ENCODE measurements around the gene TACR1. TPM values are rescaled to one million over a fixed set of nuclear protein-coding genes. Genes with fewer than 3 reads are reported as not detected.
A peak's percentile ranks its signal among the peaks of the same experiment; 100 is the strongest.
"Not testable (repeated sequence)": the region's sequence is repeated elsewhere in the genome, so short reads cannot be mapped to it uniquely, and the experiment has no call there.

Gene TACR1
- polyA plus RNA-seq, 1 donor: 1.0 TPM

DNA sequence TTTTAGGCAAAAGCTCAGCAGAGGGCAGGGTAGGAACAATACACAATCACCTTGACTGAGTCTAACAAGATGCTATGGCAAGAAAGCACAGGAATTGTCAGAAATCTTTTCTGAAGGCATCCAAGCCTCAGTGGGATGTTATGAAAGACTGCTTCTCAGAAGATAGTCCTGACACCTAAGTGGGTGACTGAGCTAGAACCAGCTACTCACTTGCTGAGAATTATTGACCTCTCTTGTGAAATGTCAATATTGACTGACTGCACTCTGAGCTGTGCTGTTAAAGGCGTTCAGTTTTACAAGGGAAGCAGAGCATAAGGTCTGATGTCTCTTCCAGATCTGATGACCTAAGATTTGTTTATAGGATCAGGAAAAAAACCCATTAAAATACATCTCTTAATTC, 46.1 kb downstream of the TACR1 start:
- Histone ChIP-seq H3K36me3 (ENCODE audit: control insufficient read depth, insufficient read depth, low read length) (no peaks in the 10 kb centered on the region), H3K27me3 (ENCODE audit: control insufficient read depth, insufficient read depth, low read length) (no peaks in the 10 kb centered on the region), H3K4me3 (ENCODE audit: low read length) (no peak overlapping the region), H3K27ac (ENCODE audit: low read length) (no peak overlapping the region), H3K9me3 (ENCODE audit: control insufficient read depth, low read depth, low read length) (no peaks in the 10 kb centered on the region), H3K4me1 (ENCODE audit: control insufficient read depth, insufficient read depth, low read length) (peaks cover 10% of the 10 kb centered on the region)
- DNase-seq: peak; percentile 27 to 56
- WGBS (ENCODE audit: insufficient coverage, low lambda C conversion rate): 20% methylated on average over 1 of the region's 1 CpG

- H3K4me3 ChIP-seq (ENCODE audit: low read length); H3K27me3 ChIP-seq (ENCODE audit: control insufficient read depth, insufficient read depth, low read length); H3K27ac ChIP-seq (ENCODE audit: low read length); H3K36me3 ChIP-seq (ENCODE audit: control insufficient read depth, insufficient read depth, low read length); H3K9me3 ChIP-seq (ENCODE audit: control insufficient read depth, low read depth, low read length); DNase-seq: not testable (repeated sequence)
- peaks cover 10% of the 10 kb centered on the region for H3K4me1 ChIP-seq (ENCODE audit: control insufficient read depth, insufficient read depth, low read length)
- WGBS (ENCODE audit: insufficient coverage, low lambda C conversion rate): no CpG with 5 or more reads among the region's 3 CpGs
Observed at GRCh38 chr2:75152243-75152642, 47.1 kb downstream of the TACR1 start.

DNA sequence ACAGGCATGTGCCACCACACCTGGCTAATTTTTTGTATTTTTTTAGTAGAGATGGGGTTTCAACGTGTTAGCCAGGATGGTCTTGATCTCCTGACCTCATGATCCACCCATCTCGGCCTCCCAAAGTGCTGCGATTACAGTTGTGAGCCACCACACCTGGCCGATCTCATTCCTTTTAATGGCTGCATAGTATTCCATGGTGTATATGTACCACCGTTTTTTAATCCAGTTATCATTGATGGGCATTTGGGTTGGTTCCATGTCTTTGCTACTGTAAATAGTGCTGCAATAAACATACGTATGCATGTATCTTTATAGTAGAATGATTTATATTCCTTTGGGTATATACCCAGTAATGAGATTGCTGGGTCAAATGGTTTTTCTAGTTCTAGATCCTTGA, 51.4 kb downstream of the TACR1 start:
- not testable (repeated sequence) for H3K27me3 ChIP-seq (ENCODE audit: control insufficient read depth, insufficient read depth, low read length); H3K4me3 ChIP-seq (ENCODE audit: low read length); H3K4me1 ChIP-seq (ENCODE audit: control insufficient read depth, insufficient read depth, low read length); DNase-seq; H3K27ac ChIP-seq (ENCODE audit: low read length); H3K9me3 ChIP-seq (ENCODE audit: control insufficient read depth, low read depth, low read length); H3K36me3 ChIP-seq (ENCODE audit: control insufficient read depth, insufficient read depth, low read length)
- whole genome bisulfite sequencing (ENCODE audit: insufficient coverage, low lambda C conversion rate): no CpG with 5 or more reads among the region's 6 CpGs

DNA sequence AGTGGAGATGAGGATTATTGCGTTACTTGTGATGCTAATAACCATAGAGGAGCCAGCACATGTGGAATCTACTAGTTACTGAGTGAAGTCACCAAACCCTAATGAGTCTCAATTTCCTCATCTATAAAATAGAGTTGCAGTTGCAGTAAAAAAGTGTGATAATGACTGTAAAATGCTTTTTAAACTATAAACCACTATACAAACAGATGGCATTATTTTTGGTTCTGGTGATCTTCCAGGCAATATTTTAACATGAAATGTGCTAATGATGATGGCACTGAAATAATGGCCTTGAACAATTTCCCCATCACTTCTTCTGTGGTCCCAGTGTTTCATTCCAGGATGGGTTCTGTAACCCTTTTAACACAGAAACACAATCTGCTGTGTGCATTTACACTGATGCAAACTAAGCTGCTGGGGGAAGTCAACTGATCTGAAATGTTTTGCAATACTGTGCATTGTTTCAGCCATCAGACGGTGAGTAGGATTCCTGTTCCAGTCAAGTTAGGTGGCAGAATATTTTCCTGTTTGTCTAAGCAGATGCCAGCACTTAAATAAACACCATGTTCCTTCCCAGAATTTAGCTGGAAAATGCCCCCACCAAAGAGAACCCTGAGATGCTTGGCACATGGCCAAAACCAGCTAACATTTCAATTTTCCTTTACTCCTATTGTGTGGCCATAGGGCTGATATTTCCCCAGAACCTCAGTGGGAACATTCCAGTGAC, 52.6 kb downstream of the TACR1 start:
- Histone ChIP-seq H3K27ac (ENCODE audit: low read length) (no peak overlapping the region), H3K36me3 (ENCODE audit: control insufficient read depth, insufficient read depth, low read length) (no peaks in the 10 kb centered on the region), H3K27me3 (ENCODE audit: control insufficient read depth, insufficient read depth, low read length) (no peaks in the 10 kb centered on the region), H3K4me1 (ENCODE audit: control insufficient read depth, insufficient read depth, low read length) (no peaks in the 10 kb centered on the region), H3K4me3 (ENCODE audit: low read length) (no peak overlapping the region), H3K9me3 (ENCODE audit: control insufficient read depth, low read depth, low read length) (no peaks in the 10 kb centered on the region)
- no peak for DNase-seq
- no CpG with 5 or more reads among the region's 2 CpGs for WGBS (ENCODE audit: insufficient coverage, low lambda C conversion rate)

- H3K27ac ChIP-seq (ENCODE audit: low read length); H3K9me3 ChIP-seq (ENCODE audit: control insufficient read depth, low read depth, low read length); H3K27me3 ChIP-seq (ENCODE audit: control insufficient read depth, insufficient read depth, low read length); H3K4me3 ChIP-seq (ENCODE audit: low read length); H3K4me1 ChIP-seq (ENCODE audit: control insufficient read depth, insufficient read depth, low read length); DNase-seq; H3K36me3 ChIP-seq (ENCODE audit: control insufficient read depth, insufficient read depth, low read length): not testable (repeated sequence)
- no CpG with 5 or more reads among the region's 4 CpGs for WGBS (ENCODE audit: insufficient coverage, low lambda C conversion rate)
Observed at GRCh38 chr2:75146221-75146605, 53.1 kb downstream of the TACR1 start.

GRCh38 chr2:75142081-75142480, 57.2 kb downstream of the TACR1 start:
- H3K4me3 ChIP-seq (ENCODE audit: low read length): no peak overlapping the region
- H3K36me3 ChIP-seq (ENCODE audit: control insufficient read depth, insufficient read depth, low read length): no peaks in the 10 kb centered on the region
- no CpG with 5 or more reads among the region's 3 CpGs for WGBS (ENCODE audit: insufficient coverage, low lambda C conversion rate)
- H3K27ac ChIP-seq (ENCODE audit: low read length): no peak overlapping the region
- DNase-seq: no peak
- H3K4me1 ChIP-seq (ENCODE audit: control insufficient read depth, insufficient read depth, low read length): no peaks in the 10 kb centered on the region
- H3K27me3 ChIP-seq (ENCODE audit: control insufficient read depth, insufficient read depth, low read length): no peaks in the 10 kb centered on the region
- no peaks in the 10 kb centered on the region for H3K9me3 ChIP-seq (ENCODE audit: control insufficient read depth, low read depth, low read length)

GRCh38 chr2:75140288-75140687, 59.0 kb downstream of the TACR1 start:
- H3K27ac ChIP-seq (ENCODE audit: low read length): no peak overlapping the region
- no peaks in the 10 kb centered on the region for H3K9me3 ChIP-seq (ENCODE audit: control insufficient read depth, low read depth, low read length)
- H3K27me3 ChIP-seq (ENCODE audit: control insufficient read depth, insufficient read depth, low read length): no peaks in the 10 kb centered on the region
- H3K4me3 ChIP-seq (ENCODE audit: low read length): no peak overlapping the region
- H3K4me1 ChIP-seq (ENCODE audit: control insufficient read depth, insufficient read depth, low read length): no peaks in the 10 kb centered on the region
- no peaks in the 10 kb centered on the region for H3K36me3 ChIP-seq (ENCODE audit: control insufficient read depth, insufficient read depth, low read length)
- DNase-seq: no peak
- WGBS (ENCODE audit: insufficient coverage, low lambda C conversion rate): no CpG with 5 or more reads among the region's 1 CpG

GRCh38 chr2:75139171-75139570, 60.1 kb downstream of the TACR1 start:
- no peak overlapping the region for H3K4me3 ChIP-seq (ENCODE audit: low read length)
- no peaks in the 10 kb centered on the region for H3K4me1 ChIP-seq (ENCODE audit: control insufficient read depth, insufficient read depth, low read length)
- H3K27me3 ChIP-seq (ENCODE audit: control insufficient read depth, insufficient read depth, low read length): no peaks in the 10 kb centered on the region
- WGBS (ENCODE audit: insufficient coverage, low lambda C conversion rate): no CpG with 5 or more reads among the region's 3 CpGs
- DNase-seq: no peak
- no peaks in the 10 kb centered on the region for H3K36me3 ChIP-seq (ENCODE audit: control insufficient read depth, insufficient read depth, low read length)
- no peak overlapping the region for H3K27ac ChIP-seq (ENCODE audit: low read length)
- H3K9me3 ChIP-seq (ENCODE audit: control insufficient read depth, low read depth, low read length): no peaks in the 10 kb centered on the region

- Histone ChIP-seq H3K36me3 (ENCODE audit: control insufficient read depth, insufficient read depth, low read length) (no peaks in the 10 kb centered on the region), H3K4me1 (ENCODE audit: control insufficient read depth, insufficient read depth, low read length) (no peaks in the 10 kb centered on the region), H3K27ac (ENCODE audit: low read length) (no peak overlapping the region), H3K9me3 (ENCODE audit: control insufficient read depth, low read depth, low read length) (no peaks in the 10 kb centered on the region), H3K4me3 (ENCODE audit: low read length) (no peak overlapping the region), H3K27me3 (ENCODE audit: control insufficient read depth, insufficient read depth, low read length) (no peaks in the 10 kb centered on the region)
- WGBS (ENCODE audit: insufficient coverage, low lambda C conversion rate): no CpG with 5 or more reads among the region's 1 CpG
- no peak for DNase-seq
Observed at GRCh38 chr2:75138528-75138927, 60.8 kb downstream of the TACR1 start.

DNA sequence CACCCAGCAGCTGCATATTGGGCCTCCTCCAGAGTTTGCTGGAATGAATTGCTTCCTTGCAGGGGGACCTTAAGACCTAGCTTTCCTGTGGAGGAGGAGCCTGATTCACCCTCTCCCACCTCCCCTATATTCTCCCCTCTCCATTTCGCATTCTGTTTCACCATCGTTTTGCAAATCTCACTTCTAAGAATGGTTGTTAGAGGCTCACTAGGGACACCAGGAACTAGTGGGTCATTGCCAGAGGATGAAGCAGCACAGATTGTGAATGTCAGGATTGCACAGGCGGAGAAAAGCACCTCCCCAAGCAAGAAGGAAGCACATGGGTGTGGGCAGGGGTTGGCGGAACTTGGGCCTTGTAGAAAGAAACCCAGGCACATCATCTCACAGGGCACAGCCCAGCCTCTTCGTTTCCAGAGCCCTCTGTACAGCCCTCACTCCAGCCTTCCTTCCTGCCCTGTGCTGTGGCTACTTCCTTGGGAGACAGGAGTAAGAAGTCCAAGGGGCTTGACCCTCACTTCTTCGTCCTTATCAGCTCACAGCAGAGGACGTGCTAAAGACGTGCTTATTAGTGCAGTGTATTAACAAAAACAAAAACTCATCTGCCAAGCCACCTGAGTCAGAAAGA, 63.4 kb downstream of the TACR1 start:
- Histone ChIP-seq H3K36me3 (ENCODE audit: control insufficient read depth, insufficient read depth, low read length) (no peaks in the 10 kb centered on the region), H3K27me3 (ENCODE audit: control insufficient read depth, insufficient read depth, low read length) (no peaks in the 10 kb centered on the region), H3K27ac (ENCODE audit: low read length) (no peak overlapping the region), H3K4me3 (ENCODE audit: low read length) (no peak overlapping the region), H3K4me1 (ENCODE audit: control insufficient read depth, insufficient read depth, low read length) (no peaks in the 10 kb centered on the region), H3K9me3 (ENCODE audit: control insufficient read depth, low read depth, low read length) (no peaks in the 10 kb centered on the region)
- no peak for DNase-seq
- whole genome bisulfite sequencing (ENCODE audit: insufficient coverage, low lambda C conversion rate): 60% methylated on average over 1 of the region's 8 CpGs

DNA sequence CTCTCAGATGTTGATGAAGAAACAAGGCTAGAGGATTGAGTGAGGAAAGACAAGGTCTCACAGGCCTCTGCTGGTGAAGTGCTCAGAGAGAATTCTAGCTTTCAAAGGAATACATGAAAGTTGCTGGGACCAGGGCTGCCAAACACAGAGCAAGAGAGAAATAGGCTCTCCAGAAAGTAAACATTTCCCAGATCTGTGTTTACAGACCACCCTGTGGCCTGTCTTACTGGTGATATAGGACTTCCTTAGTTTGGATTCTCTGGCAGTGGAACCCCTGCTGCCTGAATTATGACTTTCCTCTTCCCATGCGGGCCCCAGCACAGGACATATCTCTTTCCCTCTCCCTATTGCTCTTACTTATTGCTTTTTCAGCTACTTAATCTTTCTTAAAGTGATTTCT, 64.5 kb downstream of the TACR1 start:
- H3K27me3 ChIP-seq (ENCODE audit: control insufficient read depth, insufficient read depth, low read length): no peaks in the 10 kb centered on the region
- no peak overlapping the region for H3K4me3 ChIP-seq (ENCODE audit: low read length)
- no peaks in the 10 kb centered on the region for H3K4me1 ChIP-seq (ENCODE audit: control insufficient read depth, insufficient read depth, low read length)
- no peak overlapping the region for H3K27ac ChIP-seq (ENCODE audit: low read length)
- peak in 1 of 2 donors; percentile 21 for DNase-seq
- 86% methylated on average over 1 of the region's 1 CpG for WGBS (ENCODE audit: insufficient coverage, low lambda C conversion rate)
- no peaks in the 10 kb centered on the region for H3K9me3 ChIP-seq (ENCODE audit: control insufficient read depth, low read depth, low read length)
- H3K36me3 ChIP-seq (ENCODE audit: control insufficient read depth, insufficient read depth, low read length): no peaks in the 10 kb centered on the region

Measured in large intestine (tissue), 3 donors.